Hepatocyte (in vitro differentiated cells): ENCODE results near the gene ATAD5.
"Not testable (repeated sequence)": the region's sequence is repeated elsewhere in the genome, so short reads cannot be mapped to it uniquely, and the experiment has no call there.

Experiments used
- EZH2phosphoT487 ChIP-seq: fragments of 200-600 bp; sonication (generic); IDR thresholded peaks from one replicate; pipeline ENCODE4 v1.6.1; 2018; ENCODE audit warnings: antibody characterized with exemption, mild to moderate bottlenecking, low read depth, moderate library complexity; ENCODE audit not compliant: unreplicated experiment, severe bottlenecking
- TF ChIP-seq, protein P1 (sequence below): fragments of 200-600 bp; sonication (generic); IDR thresholded peaks from 2 replicates; pipeline ENCODE4 v1.5.1; 2016; ENCODE audit warnings: antibody characterized with exemption, mild to moderate bottlenecking; ENCODE audit not compliant: poor library complexity

DNA sequence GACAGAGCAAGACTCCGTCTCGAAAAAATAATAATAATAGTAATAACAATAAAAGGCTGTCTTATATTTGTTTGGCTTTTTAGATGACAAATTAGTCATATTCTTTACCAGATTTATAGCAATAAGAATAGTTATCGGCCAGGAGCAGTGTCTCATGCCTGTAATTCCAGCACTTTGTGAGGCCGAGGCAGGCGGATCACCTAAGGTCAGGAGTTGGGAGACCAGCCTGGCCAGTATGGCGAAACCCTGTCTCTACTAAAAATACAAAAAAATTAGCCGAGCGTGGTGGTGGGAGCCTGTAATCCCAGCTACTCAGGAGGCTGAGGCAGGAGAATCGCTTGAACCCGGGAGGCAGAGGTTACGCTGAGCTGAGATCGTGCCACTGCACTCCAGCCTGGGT is 17.5 kb upstream of the ATAD5 start:
- TF ChIP-seq, protein P1, sequence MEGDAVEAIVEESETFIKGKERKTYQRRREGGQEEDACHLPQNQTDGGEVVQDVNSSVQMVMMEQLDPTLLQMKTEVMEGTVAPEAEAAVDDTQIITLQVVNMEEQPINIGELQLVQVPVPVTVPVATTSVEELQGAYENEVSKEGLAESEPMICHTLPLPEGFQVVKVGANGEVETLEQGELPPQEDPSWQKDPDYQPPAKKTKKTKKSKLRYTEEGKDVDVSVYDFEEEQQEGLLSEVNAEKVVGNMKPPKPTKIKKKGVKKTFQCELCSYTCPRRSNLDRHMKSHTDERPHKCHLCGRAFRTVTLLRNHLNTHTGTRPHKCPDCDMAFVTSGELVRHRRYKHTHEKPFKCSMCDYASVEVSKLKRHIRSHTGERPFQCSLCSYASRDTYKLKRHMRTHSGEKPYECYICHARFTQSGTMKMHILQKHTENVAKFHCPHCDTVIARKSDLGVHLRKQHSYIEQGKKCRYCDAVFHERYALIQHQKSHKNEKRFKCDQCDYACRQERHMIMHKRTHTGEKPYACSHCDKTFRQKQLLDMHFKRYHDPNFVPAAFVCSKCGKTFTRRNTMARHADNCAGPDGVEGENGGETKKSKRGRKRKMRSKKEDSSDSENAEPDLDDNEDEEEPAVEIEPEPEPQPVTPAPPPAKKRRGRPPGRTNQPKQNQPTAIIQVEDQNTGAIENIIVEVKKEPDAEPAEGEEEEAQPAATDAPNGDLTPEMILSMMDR: not testable (repeated sequence)
- TF ChIP-seq EZH2phosphoT487: not testable (repeated sequence)
